HepG2 (cell line): ENCODE measurements around the gene KATNAL2. TPM values are rescaled to one million over a fixed set of nuclear protein-coding genes. Genes with fewer than 3 reads are reported as not detected.

Experiments used
- ATAC-seq: fragments of 200-7000 bp; cut with Tn5 transposase; 3 replicates; pipeline ENCODE4 v1.9.1; 2020; ENCODE audit warnings: mild to moderate bottlenecking, moderate library complexity
- BruUV-seq: library from RNA; stranded (reverse); fragments of 400-500 nt; replicated peaks from 2 replicates; lab custom pipeline; 2021; lab: Mats Ljungman, UMichigan
- CTCF ChIA-PET: fragments of 300-600 bp; formaldehyde crosslinking; extraction: SDS; loops from one replicate; lab custom pipeline; 2021; ENCODE audit warnings: low total read pairs, inconsistent platforms, low intra/inter-chr PET ratio; lab: Yijun Ruan, JAX
- POLR2A ChIA-PET: fragments of 350-600 bp; sonication (Branson Sonifier 250); formaldehyde crosslinking; loops from one replicate; lab custom pipeline; 2020; ENCODE audit warnings: antibody characterized with exemption, inconsistent platforms; lab: Yijun Ruan, JAX
- DNase-seq: peaks from one replicate; pipeline ENCODE4 v3.0.0-alpha.2; 2015; ENCODE audit warnings: low spot score
- FAIRE-seq: peaks from 3 replicates; lab custom pipeline; 2011; peaks lifted over from hg19 to GRCh38; lab: Jason Lieb, UNC
- H2AFZ ChIP-seq: one replicate; pipeline ENCODE4 v1.6.1; 2011; ENCODE audit warnings: low read length, inconsistent platforms
- H3K27ac ChIP-seq: fragments of 300-600 bp; 3 replicates; pipeline ENCODE4 v1.8.0; 2011; ENCODE audit warnings: mixed run types, mild to moderate bottlenecking, mixed read lengths, low read length, inconsistent platforms; ENCODE audit not compliant: insufficient read depth; ENCODE audit errors: extremely low read length
- H3K27me3 ChIP-seq, 2 experiments: fragments of 200-600 bp in 1 of 2; 2 replicates in 1 of 2; 3 replicates in 1 of 2; pipeline versions ENCODE4 v1.6.0 to v1.8.0; 2011; ENCODE audit warnings: low read length in 2 of 2, mild to moderate bottlenecking in 2 of 2, moderate library complexity in 2 of 2, inconsistent platforms in 1 of 2; ENCODE audit not compliant: insufficient read depth in 2 of 2, control insufficient read depth in 1 of 2
- H3K36me3 ChIP-seq, 2 experiments: fragments of 200-600 bp in 1 of 2; replicated peaks in 1 of 2; 2 replicates in 1 of 2; 3 replicates in 1 of 2; pipeline versions ENCODE4 v1.5.1 to v1.8.0; 2011; ENCODE audit warnings: low read length in 2 of 2, inconsistent platforms in 1 of 2; ENCODE audit not compliant: insufficient read depth in 2 of 2, control insufficient read depth in 1 of 2
- H3K4me1 ChIP-seq: 2 replicates; pipeline ENCODE4 v1.5.1; 2012; ENCODE audit warnings: low read length, inconsistent platforms; ENCODE audit not compliant: insufficient read depth
- H3K4me2 ChIP-seq: 2 replicates; pipeline ENCODE4 v1.6.0; 2011; ENCODE audit warnings: low read depth, low read length, inconsistent platforms
- H3K4me3 ChIP-seq, 3 experiments: fragments of 200-600 bp in 1 of 3; sonication (generic), shearing (Covaris generic) in 1 of 3; replicated peaks in 1 of 3; 2 replicates each; pipeline ENCODE4 v1.5.1; 2011 to 2016; ENCODE audit warnings: low read length in 3 of 3, inconsistent platforms in 2 of 3, low read depth in 2 of 3, mild to moderate bottlenecking in 2 of 3, control low read depth in 1 of 3, mixed read lengths in 1 of 3; ENCODE audit not compliant: insufficient read depth in 1 of 3
- H3K79me2 ChIP-seq: one replicate; pipeline ENCODE4 v1.6.1; 2011; ENCODE audit warnings: low read length, inconsistent platforms; ENCODE audit not compliant: insufficient read depth
- H3K9ac ChIP-seq: 2 replicates; pipeline ENCODE4 v1.6.0; 2011; ENCODE audit warnings: mild to moderate bottlenecking, low read depth, low read length, inconsistent platforms; ENCODE audit not compliant: insufficient read depth
- H3K9me3 ChIP-seq: 2 replicates; pipeline ENCODE4 v1.5.1; 2012; ENCODE audit warnings: mild to moderate bottlenecking, low read length
- H4K20me1 ChIP-seq: 2 replicates; pipeline ENCODE4 v1.6.0; 2011; ENCODE audit warnings: inconsistent platforms, mild to moderate bottlenecking, low read length, moderate library complexity; ENCODE audit not compliant: insufficient read depth
- ARID4A ChIP-seq: sonication (generic); formaldehyde crosslinking; IDR thresholded peaks from 2 replicates; pipeline ENCODE4 v1.5.0; 2020; ENCODE audit warnings: mild to moderate bottlenecking, missing genetic modification reagents, borderline replicate concordance
- JDP2 ChIP-seq: sonication (generic); formaldehyde crosslinking; IDR thresholded peaks from 2 replicates; pipeline ENCODE4 v1.8.1; 2022; ENCODE audit warnings: missing genetic modification reagents, borderline replicate concordance
- KAT7 ChIP-seq: IDR thresholded peaks from 2 replicates; pipeline ENCODE4 v1.6.1; 2018; ENCODE audit warnings: borderline replicate concordance, missing compliant biosample characterization
- MLX ChIP-seq: IDR thresholded peaks from 2 replicates; pipeline ENCODE4 v1.6.1; 2016
- ZBTB34 ChIP-seq: sonication (generic); formaldehyde crosslinking; IDR thresholded peaks from 2 replicates; pipeline ENCODE4 v1.8.0; 2022; ENCODE audit warnings: mild to moderate bottlenecking, missing genetic modification reagents
- ZBTB8A ChIP-seq: sonication (generic); formaldehyde crosslinking; IDR thresholded peaks from 2 replicates; pipeline ENCODE4 v1.4.0; 2020; ENCODE audit warnings: mild to moderate bottlenecking, low read depth, missing genetic modification reagents, borderline replicate concordance
- ZIK1 ChIP-seq: sonication (generic); formaldehyde crosslinking; IDR thresholded peaks from 2 replicates; pipeline ENCODE4 v1.5.0; 2020; ENCODE audit warnings: mild to moderate bottlenecking, low read depth, missing genetic modification reagents, borderline replicate concordance
- ZNF451 ChIP-seq: sonication (generic); formaldehyde crosslinking; IDR thresholded peaks from 2 replicates; pipeline ENCODE4 v1.5.0; 2020; ENCODE audit warnings: mild to moderate bottlenecking, missing genetic modification reagents
- WGBS: methylation state at CpG from one replicate; pipeline ENCODE4 v1.1.6; 2017; ENCODE audit warnings: low lambda C conversion rate; 5-methylcytosine and 5-hydroxymethylcytosine counted together
- in situ Hi-C: cut with HindIII; loops from 2 replicates; pipeline ENCODE4 v1.10.0; 2017; ENCODE audit warnings: low pct_unique_long_range_greater_than_20kb; ENCODE audit not compliant: extremely low pct_ligation_motif_present
- intact Hi-C: fragments of 100-400 bp; cut with micrococcal nuclease; formaldehyde crosslinking; loops from one replicate; pipeline ENCODE4 v1.10.0; 2022; ENCODE audit not compliant: unreplicated experiment
- polyA plus RNA-seq, 8 experiments: library from polyadenylated mRNA; depleted of rRNA in 3 of 8; stranded (reverse) in 7 of 8; unstranded in 1 of 8; fragments of >200 nt; fragmentation: Illumina TruSeq in 4 of 8; extraction: Trizol in 4 of 8; gene quantifications; 2 replicates each; pipeline versions ENCODE4 v1.2.1 to v1.2.3, GENCODE V29; 2011 to 2016; ENCODE audit warnings: low read depth in 4 of 8, missing spikeins in 1 of 8, mixed read lengths in 1 of 8; ENCODE audit not compliant: insufficient read depth in 1 of 8
- total RNA-seq, 5 experiments: library from RNA; depleted of rRNA; stranded (reverse); fragments of >200 nt; fragmentation: Illumina TruSeq; extraction: Trizol; gene quantifications; 2 replicates each; pipeline ENCODE4 v1.2.3, GENCODE V29; 2016; ENCODE audit warnings: low read depth in 1 of 5
- TF ChIP-seq, protein P1 (sequence below): sonication (generic); formaldehyde crosslinking; IDR thresholded peaks from 2 replicates; pipeline ENCODE4 v1.8.0; 2022; ENCODE audit warnings: mild to moderate bottlenecking, missing genetic modification reagents, borderline replicate concordance
- TF ChIP-seq, protein P2 (sequence below): IDR thresholded peaks from 2 replicates; pipeline ENCODE4 v1.6.1; 2016

Gene KATNAL2
- total and polyA plus RNA-seq, 2 of the 13 experiments (the other 11 are each of a cell fraction or from before 2014, with no cell fraction given): not detected

- FAIRE-seq (no peak), DNase-seq (no peak), ATAC-seq (no peak)
- Histone ChIP-seq H3K4me2 (no peak overlapping the region), H2AFZ (no peak overlapping the region), H3K4me1 (no peaks in the 10 kb centered on the region), H3K27me3 (no peaks in the 10 kb centered on the region), H4K20me1 (no peaks in the 10 kb centered on the region), H3K79me2 (no peaks in the 10 kb centered on the region), H3K9me3 (no peaks in the 10 kb centered on the region), H3K27ac (no peak overlapping the region), H3K9ac (no peak overlapping the region), H3K36me3 (peaks cover 10 to 50% of the 10 kb centered on the region in 2 experiments), H3K4me3 (no peak overlapping the region)
- WGBS: 100% methylated on average over 2 of the region's 2 CpGs
- ChIA-PET POLR2A (no interaction called here), CTCF (no interaction called here)
- intact Hi-C loops (no loop called here), in situ Hi-C loops (no loop called here)
- no TSS peak for BruUV-seq
- TF ChIP-seq ZBTB8A (no peak), ZIK1 (CRISPR knock-in tag) (no peak), ARID4A (no peak), KAT7 (CRISPR knock-in tag) (no peak), ZNF451 (CRISPR knock-in tag) (no peak), ZBTB34 (CRISPR knock-in tag) (no peak), JDP2 (CRISPR knock-in tag) (no peak), MLX (CRISPR knock-in tag) (no peak)
- TF ChIP-seq, protein P1, sequence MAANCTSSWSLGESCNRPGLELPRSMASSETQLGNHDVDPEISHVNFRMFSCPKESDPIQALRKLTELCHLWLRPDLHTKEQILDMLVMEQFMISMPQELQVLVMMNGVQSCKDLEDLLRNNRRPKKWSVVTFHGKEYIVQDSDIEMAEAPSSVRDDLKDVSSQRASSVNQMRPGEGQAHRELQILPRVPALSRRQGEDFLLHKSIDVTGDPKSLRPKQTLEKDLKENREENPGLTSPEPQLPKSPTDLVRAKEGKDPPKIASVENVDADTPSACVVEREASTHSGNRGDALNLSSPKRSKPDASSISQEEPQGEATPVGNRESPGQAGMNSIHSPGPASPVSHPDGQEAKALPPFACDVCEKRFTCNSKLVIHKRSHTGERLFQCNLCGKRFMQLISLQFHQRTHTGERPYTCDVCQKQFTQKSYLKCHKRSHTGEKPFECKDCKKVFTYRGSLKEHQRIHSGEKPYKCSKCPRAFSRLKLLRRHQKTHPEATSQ (CRISPR knock-in tag): no peak
- TF ChIP-seq, protein P2, sequence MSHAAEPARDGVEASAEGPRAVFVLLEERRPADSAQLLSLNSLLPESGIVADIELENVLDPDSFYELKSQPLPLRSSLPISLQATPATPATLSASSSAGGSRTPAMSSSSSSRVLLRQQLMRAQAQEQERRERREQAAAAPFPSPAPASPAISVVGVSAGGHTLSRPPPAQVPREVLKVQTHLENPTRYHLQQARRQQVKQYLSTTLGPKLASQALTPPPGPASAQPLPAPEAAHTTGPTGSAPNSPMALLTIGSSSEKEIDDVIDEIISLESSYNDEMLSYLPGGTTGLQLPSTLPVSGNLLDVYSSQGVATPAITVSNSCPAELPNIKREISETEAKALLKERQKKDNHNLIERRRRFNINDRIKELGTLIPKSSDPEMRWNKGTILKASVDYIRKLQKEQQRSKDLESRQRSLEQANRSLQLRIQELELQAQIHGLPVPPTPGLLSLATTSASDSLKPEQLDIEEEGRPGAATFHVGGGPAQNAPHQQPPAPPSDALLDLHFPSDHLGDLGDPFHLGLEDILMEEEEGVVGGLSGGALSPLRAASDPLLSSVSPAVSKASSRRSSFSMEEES: no peak
Measured at GRCh38 chr18:47113796-47114540, 196.6 kb downstream of the KATNAL2 start.
